SK-N-SH treated with all-trans-retinoic acid at 6 μM for 48 hours (cell line): ENCODE data around the gene AGAP1.

ENCODE experiments used
- ATAC-seq: fragments of 200-7000 bp; cut with Tn5 transposase; 3 replicates; pipeline ENCODE4 v1.9.1; 2020; ENCODE audit warnings: mild to moderate bottlenecking, moderate library complexity
- ARNTL ChIP-seq: fragments of 450-650 bp; formaldehyde crosslinking; IDR thresholded peaks from 2 replicates; pipeline ENCODE4 v1.5.0; 2020; ENCODE audit warnings: low read depth, mild to moderate bottlenecking, moderate library complexity, borderline replicate concordance
- BACH2 ChIP-seq: fragments of 250-450 bp; sonication (Bioruptor Pico); IDR thresholded peaks from 2 replicates; pipeline ENCODE4 v1.9.0; 2021; ENCODE audit warnings: mild to moderate bottlenecking, borderline replicate concordance
- CREB5 ChIP-seq: fragments of 250-450 bp; sonication (Bioruptor Pico); IDR thresholded peaks from 2 replicates; pipeline ENCODE4 v1.5.1; 2020; ENCODE audit warnings: low read depth, mild to moderate bottlenecking, moderate library complexity
- CSDC2 ChIP-seq: fragments of 250-450 bp; sonication (Bioruptor Pico); IDR thresholded peaks from 2 replicates; pipeline ENCODE4 v1.5.0; 2020; ENCODE audit warnings: mild to moderate bottlenecking, moderate library complexity
- CSRNP3 ChIP-seq: fragments of 250-450 bp; sonication (Bioruptor Pico); IDR thresholded peaks from 2 replicates; pipeline ENCODE4 v1.5.1; 2021; ENCODE audit warnings: mild to moderate bottlenecking, moderate library complexity
- ESRRG ChIP-seq: fragments of 250-450 bp; sonication (Bioruptor Pico); IDR thresholded peaks from 2 replicates; pipeline ENCODE4 v1.6.1; 2021; ENCODE audit warnings: mild to moderate bottlenecking
- GLIS3 ChIP-seq: fragments of 250-450 bp; sonication (Bioruptor Pico); IDR thresholded peaks from 2 replicates; pipeline ENCODE4 v1.5.0; 2020; ENCODE audit warnings: mild to moderate bottlenecking, moderate library complexity
- ISL1 ChIP-seq: fragments of 250-450 bp; sonication (Bioruptor Pico); IDR thresholded peaks from 2 replicates; pipeline ENCODE4 v2.1.2; 2022; ENCODE audit warnings: mild to moderate bottlenecking, moderate library complexity
- OSR1 ChIP-seq: fragments of 250-450 bp; sonication (Bioruptor Pico); IDR thresholded peaks from 2 replicates; pipeline ENCODE4 v1.8.0; 2022; ENCODE audit warnings: moderate library complexity, mild to moderate bottlenecking, inconsistent platforms
- PPARA ChIP-seq: fragments of 250-450 bp; sonication (Bioruptor Pico); IDR thresholded peaks from 2 replicates; pipeline ENCODE4 v1.5.0; 2020; ENCODE audit warnings: mild to moderate bottlenecking, borderline replicate concordance
- RARB ChIP-seq: fragments of 250-450 bp; sonication (Bioruptor Pico); IDR thresholded peaks from 2 replicates; pipeline ENCODE4 v1.8.0; 2021; ENCODE audit warnings: mild to moderate bottlenecking, moderate library complexity
- SNAI2 ChIP-seq: fragments of 250-450 bp; sonication (Bioruptor Pico); IDR thresholded peaks from 2 replicates; pipeline ENCODE4 v1.5.0; 2020; ENCODE audit warnings: mild to moderate bottlenecking, moderate library complexity
- TCF4 ChIP-seq: fragments of 250-450 bp; sonication (Bioruptor Pico); IDR thresholded peaks from 2 replicates; pipeline ENCODE4 v1.8.0; 2021; ENCODE audit warnings: mild to moderate bottlenecking, moderate library complexity, borderline replicate concordance
- TSHZ2 ChIP-seq: fragments of 250-450 bp; sonication (Bioruptor Pico); IDR thresholded peaks from 2 replicates; pipeline ENCODE4 v1.5.0; 2020; ENCODE audit warnings: mild to moderate bottlenecking, moderate library complexity
- ZC3H10 ChIP-seq: fragments of 250-450 bp; sonication (Bioruptor Pico); IDR thresholded peaks from 2 replicates; pipeline ENCODE4 v1.5.1; 2021; ENCODE audit warnings: mild to moderate bottlenecking, moderate library complexity
- ZFP3 ChIP-seq: fragments of 250-450 bp; sonication (Bioruptor Pico); IDR thresholded peaks from 2 replicates; pipeline ENCODE4 v1.5.0; 2020; ENCODE audit warnings: mild to moderate bottlenecking, moderate library complexity
- ZFP30 ChIP-seq: fragments of 450-650 bp; formaldehyde crosslinking; IDR thresholded peaks from 2 replicates; pipeline ENCODE4 v1.5.0; 2022; ENCODE audit warnings: mild to moderate bottlenecking, moderate library complexity
- ZNF565 ChIP-seq: fragments of 450-650 bp; formaldehyde crosslinking; conservative IDR thresholded peaks from 2 replicates; pipeline ENCODE4 v1.5.0; 2020; ENCODE audit warnings: low read depth, mild to moderate bottlenecking, moderate library complexity
- ZNF70 ChIP-seq: fragments of 450-650 bp; formaldehyde crosslinking; IDR thresholded peaks from 2 replicates; pipeline ENCODE4 v1.5.0; 2020; ENCODE audit warnings: mild to moderate bottlenecking, moderate library complexity
- ZNF8 ChIP-seq: fragments of 450-650 bp; formaldehyde crosslinking; IDR thresholded peaks from 2 replicates; pipeline ENCODE4 v1.5.0; 2020; ENCODE audit warnings: mild to moderate bottlenecking, moderate library complexity
- TF ChIP-seq, protein P1 (sequence below): fragments of 250-450 bp; sonication (Bioruptor Pico); IDR thresholded peaks from 2 replicates; pipeline ENCODE4 v1.8.0; 2020; ENCODE audit warnings: mild to moderate bottlenecking, moderate library complexity, borderline replicate concordance
- TF ChIP-seq, protein P2 (sequence below): fragments of 250-450 bp; sonication (Bioruptor Pico); IDR thresholded peaks from 2 replicates; pipeline ENCODE4 v1.8.0; 2021; ENCODE audit warnings: low read depth, mild to moderate bottlenecking, moderate library complexity, borderline replicate concordance

Gene AGAP1

GRCh38 chr2:235989591-235989990 lies 495.7 kb downstream of the AGAP1 start:
- no peak for ATAC-seq
- TF ChIP-seq RARB (CRISPR knock-in tag) (no peak), OSR1 (CRISPR knock-in tag) (no peak), ARNTL (no peak), BACH2 (no peak)

- no peak for ATAC-seq
- TF ChIP-seq ZNF70 (no peak), ZFP3 (CRISPR knock-in tag) (no peak), ZC3H10 (CRISPR knock-in tag) (no peak), ZNF8 (no peak), OSR1 (CRISPR knock-in tag) (no peak), ZFP30 (no peak), TCF4 (CRISPR knock-in tag) (no peak), GLIS3 (CRISPR knock-in tag) (no peak), ZNF565 (CRISPR knock-in tag) (no peak), ESRRG (CRISPR knock-in tag) (no peak), CSDC2 (CRISPR knock-in tag) (no peak), ISL1 (CRISPR knock-in tag) (no peak), CSRNP3 (CRISPR knock-in tag) (no peak), TSHZ2 (CRISPR knock-in tag) (no peak), RARB (CRISPR knock-in tag) (no peak), PPARA (CRISPR knock-in tag) (no peak)
- TF ChIP-seq, protein P1, sequence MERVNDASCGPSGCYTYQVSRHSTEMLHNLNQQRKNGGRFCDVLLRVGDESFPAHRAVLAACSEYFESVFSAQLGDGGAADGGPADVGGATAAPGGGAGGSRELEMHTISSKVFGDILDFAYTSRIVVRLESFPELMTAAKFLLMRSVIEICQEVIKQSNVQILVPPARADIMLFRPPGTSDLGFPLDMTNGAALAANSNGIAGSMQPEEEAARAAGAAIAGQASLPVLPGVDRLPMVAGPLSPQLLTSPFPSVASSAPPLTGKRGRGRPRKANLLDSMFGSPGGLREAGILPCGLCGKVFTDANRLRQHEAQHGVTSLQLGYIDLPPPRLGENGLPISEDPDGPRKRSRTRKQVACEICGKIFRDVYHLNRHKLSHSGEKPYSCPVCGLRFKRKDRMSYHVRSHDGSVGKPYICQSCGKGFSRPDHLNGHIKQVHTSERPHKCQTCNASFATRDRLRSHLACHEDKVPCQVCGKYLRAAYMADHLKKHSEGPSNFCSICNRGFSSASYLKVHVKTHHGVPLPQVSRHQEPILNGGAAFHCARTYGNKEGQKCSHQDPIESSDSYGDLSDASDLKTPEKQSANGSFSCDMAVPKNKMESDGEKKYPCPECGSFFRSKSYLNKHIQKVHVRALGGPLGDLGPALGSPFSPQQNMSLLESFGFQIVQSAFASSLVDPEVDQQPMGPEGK (CRISPR knock-in tag) = no peak
- TF ChIP-seq, protein P2, sequence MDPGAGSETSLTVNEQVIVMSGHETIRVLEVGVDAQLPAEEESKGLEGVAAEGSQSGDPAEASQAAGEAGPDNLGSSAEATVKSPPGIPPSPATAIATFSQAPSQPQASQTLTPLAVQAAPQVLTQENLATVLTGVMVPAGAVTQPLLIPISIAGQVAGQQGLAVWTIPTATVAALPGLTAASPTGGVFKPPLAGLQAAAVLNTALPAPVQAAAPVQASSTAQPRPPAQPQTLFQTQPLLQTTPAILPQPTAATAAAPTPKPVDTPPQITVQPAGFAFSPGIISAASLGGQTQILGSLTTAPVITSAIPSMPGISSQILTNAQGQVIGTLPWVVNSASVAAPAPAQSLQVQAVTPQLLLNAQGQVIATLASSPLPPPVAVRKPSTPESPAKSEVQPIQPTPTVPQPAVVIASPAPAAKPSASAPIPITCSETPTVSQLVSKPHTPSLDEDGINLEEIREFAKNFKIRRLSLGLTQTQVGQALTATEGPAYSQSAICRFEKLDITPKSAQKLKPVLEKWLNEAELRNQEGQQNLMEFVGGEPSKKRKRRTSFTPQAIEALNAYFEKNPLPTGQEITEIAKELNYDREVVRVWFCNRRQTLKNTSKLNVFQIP (CRISPR knock-in tag) = no peak
Measured at GRCh38 chr2:235990344-235990743, 496.5 kb downstream of the AGAP1 start.

DNA sequence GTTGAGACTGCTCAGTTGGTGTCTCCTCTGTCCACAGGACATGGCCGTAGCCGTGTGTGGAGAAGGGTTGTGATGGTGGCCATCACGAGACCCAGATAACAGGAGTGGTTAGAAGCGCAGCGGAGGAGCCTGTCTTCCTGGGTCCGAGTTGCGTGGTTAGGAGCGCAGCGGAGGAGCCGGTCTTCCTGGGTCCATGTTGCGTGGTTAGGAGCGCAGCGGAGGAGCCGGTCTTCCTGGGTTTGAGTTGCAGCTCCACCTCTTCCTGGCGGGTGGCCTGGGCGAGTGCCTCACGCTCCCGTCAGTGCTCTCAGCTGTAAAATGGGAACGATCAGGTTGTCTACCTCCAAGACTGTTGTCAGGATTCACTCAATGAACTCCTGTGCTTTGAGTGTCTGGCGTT lies 498.2 kb downstream of the AGAP1 start:
- ATAC-seq = no peak

More for the DNA sequence above, 498.2 kb downstream of the AGAP1 start:
- TF ChIP-seq SNAI2 (CRISPR knock-in tag) (no peak), ZNF565 (CRISPR knock-in tag) (no peak), CREB5 (no peak), ZNF70 (no peak), ARNTL (no peak), ZFP3 (CRISPR knock-in tag) (no peak)
- TF ChIP-seq, protein P1 (CRISPR knock-in tag) = no peak
- TF ChIP-seq, protein P2 (CRISPR knock-in tag) = no peak
